WTC11 (cell line): ENCODE data around the gene FREM2. TPM values are rescaled to one million over a fixed set of nuclear protein-coding genes. Genes with fewer than 3 reads are reported as not detected.
A peak's percentile ranks its signal among the peaks of the same experiment; 100 is the strongest.

Experiments
- ATAC-seq: fragments of 200-7000 bp; cut with Tn5 transposase; 2 replicates; pipeline ENCODE4 v1.10.0; 2021; ENCODE audit warnings: mild to moderate bottlenecking, moderate library complexity
- CTCF ChIA-PET: fragments of 300-600 bp; sonication (Branson Sonifier 250); formaldehyde crosslinking; loops from one replicate; lab custom pipeline; 2021; ENCODE audit warnings: antibody characterized with exemption; lab: Charles Lee
- POLR2A ChIA-PET: fragments of 350-600 bp; sonication (Branson Sonifier 250); formaldehyde crosslinking; loops from one replicate; lab custom pipeline; 2021; ENCODE audit warnings: antibody characterized with exemption; lab: Charles Lee
- DNase-seq: peaks from one replicate; pipeline ENCODE4 v3.0.0; 2021; ENCODE audit warnings: low spot score
- H3K27ac Mint-ChIP-seq: 2 replicates; pipeline ENCODE4 v1.8.0; 2021; ENCODE audit warnings: mixed read lengths
- H3K27me3 Mint-ChIP-seq: 2 replicates; pipeline ENCODE4 v1.8.0; 2021; ENCODE audit warnings: low read depth, mild to moderate bottlenecking, moderate library complexity, mixed read lengths
- H3K36me3 Mint-ChIP-seq: 2 replicates; pipeline ENCODE4 v1.8.0; 2021; ENCODE audit warnings: mixed read lengths
- H3K4me1 Mint-ChIP-seq: 2 replicates; pipeline ENCODE4 v1.8.0; 2022; ENCODE audit warnings: mixed read lengths
- H3K4me3 Mint-ChIP-seq: 2 replicates; pipeline ENCODE4 v1.8.0; 2021; ENCODE audit warnings: mild to moderate bottlenecking, moderate library complexity, mixed read lengths
- H3K9me3 Mint-ChIP-seq: 2 replicates; pipeline ENCODE4 v1.8.0; 2021; ENCODE audit warnings: mixed read lengths
- CTCF ChIP-seq: fragments of 200-600 bp; IDR thresholded peaks from 2 replicates; pipeline ENCODE4 v1.8.0; 2022; ENCODE audit warnings: antibody characterized with exemption
- FOXJ3 ChIP-seq: sonication (generic); formaldehyde crosslinking; IDR thresholded peaks from 2 replicates; pipeline ENCODE4 v1.9.0; 2021; ENCODE audit warnings: missing genetic modification reagents, mild to moderate bottlenecking, borderline replicate concordance
- FOXP4 ChIP-seq: sonication (generic); formaldehyde crosslinking; IDR thresholded peaks from 2 replicates; pipeline ENCODE4 v1.8.0; 2022; ENCODE audit warnings: mild to moderate bottlenecking, missing genetic modification reagents
- GABPB1 ChIP-seq: sonication (generic); formaldehyde crosslinking; IDR thresholded peaks from 2 replicates; pipeline ENCODE4 v1.8.1; 2023; ENCODE audit warnings: mild to moderate bottlenecking, missing genetic modification reagents
- JAZF1 ChIP-seq: fragments of 250-450 bp; sonication (Bioruptor Pico); IDR thresholded peaks from 2 replicates; pipeline ENCODE4 v1.9.0; 2021; ENCODE audit warnings: moderate library complexity, mild to moderate bottlenecking, inconsistent platforms
- MAX ChIP-seq: sonication (generic); formaldehyde crosslinking; IDR thresholded peaks from 2 replicates; pipeline ENCODE4 v1.8.0; 2022; ENCODE audit warnings: mild to moderate bottlenecking, missing genetic modification reagents
- PRDM15 ChIP-seq: sonication (generic); formaldehyde crosslinking; IDR thresholded peaks from 2 replicates; pipeline ENCODE4 v1.8.0; 2022; ENCODE audit warnings: missing genetic modification reagents
- RORB ChIP-seq: fragments of 250-450 bp; sonication (Bioruptor Pico); IDR thresholded peaks from 2 replicates; pipeline ENCODE4 v1.9.0; 2021; ENCODE audit warnings: mild to moderate bottlenecking
- ZNF219 ChIP-seq: sonication (generic); formaldehyde crosslinking; IDR thresholded peaks from 2 replicates; pipeline ENCODE4 v1.8.0; 2023; ENCODE audit warnings: missing genetic modification reagents, mild to moderate bottlenecking, borderline replicate concordance
- ZNF281 ChIP-seq: sonication (generic); formaldehyde crosslinking; IDR thresholded peaks from 2 replicates; pipeline ENCODE4 v1.8.0; 2023; ENCODE audit warnings: mild to moderate bottlenecking, missing genetic modification reagents
- ZNF396 ChIP-seq: fragments of 250-450 bp; sonication (Bioruptor Pico); IDR thresholded peaks from 2 replicates; pipeline ENCODE4 v1.8.0; 2021; ENCODE audit warnings: mild to moderate bottlenecking, moderate library complexity, borderline replicate concordance
- ZNF416 ChIP-seq: fragments of 250-450 bp; sonication (Bioruptor Pico); IDR thresholded peaks from 2 replicates; pipeline ENCODE4 v1.9.0; 2021; ENCODE audit warnings: mild to moderate bottlenecking, inconsistent platforms
- ZNF671 ChIP-seq: fragments of 250-450 bp; sonication (Bioruptor Pico); IDR thresholded peaks from 2 replicates; pipeline ENCODE4 v1.8.0; 2021; ENCODE audit warnings: mild to moderate bottlenecking
- total RNA-seq: library from RNA; stranded (reverse); gene quantifications from 3 replicates; pipeline ENCODE4 v1.2.3, GENCODE V29; 2021
- TF ChIP-seq, protein P1 (sequence below): sonication (generic); formaldehyde crosslinking; IDR thresholded peaks from 2 replicates; pipeline ENCODE4 v1.8.1; 2023; ENCODE audit warnings: mild to moderate bottlenecking, missing genetic modification reagents
- TF ChIP-seq, protein P2 (sequence below): fragments of 250-450 bp; sonication (Bioruptor Pico); IDR thresholded peaks from 2 replicates; pipeline ENCODE4 v1.9.0; 2021; ENCODE audit warnings: mild to moderate bottlenecking
- TF ChIP-seq, protein P3 (sequence below): fragments of 250-450 bp; sonication (Bioruptor Pico); IDR thresholded peaks from 2 replicates; pipeline ENCODE4 v1.8.0; 2021; ENCODE audit warnings: mild to moderate bottlenecking
- TF ChIP-seq, protein P4 (sequence below): sonication (generic); formaldehyde crosslinking; IDR thresholded peaks from 2 replicates; pipeline ENCODE4 v1.8.1; 2022; ENCODE audit warnings: low read depth, mild to moderate bottlenecking, moderate library complexity, missing genetic modification reagents, borderline replicate concordance
- TF ChIP-seq, protein P5 (sequence below): sonication (generic); formaldehyde crosslinking; IDR thresholded peaks from 2 replicates; pipeline ENCODE4 v1.8.1; 2022; ENCODE audit warnings: mild to moderate bottlenecking, missing genetic modification reagents, moderate library complexity, borderline replicate concordance

The FREM2 gene
- total RNA-seq, 1 experiment from 2014 or later: 23.7 TPM

- peak; percentile 7; the same call in 1 of the 2 replicates for TF ChIP-seq MAX (CRISPR knock-in tag)
- TF ChIP-seq ZNF416 (CRISPR knock-in tag): 0 out of 2 replicates have a peak, but pooled peaks have one; percentile 60
- TF ChIP-seq, protein P1, sequence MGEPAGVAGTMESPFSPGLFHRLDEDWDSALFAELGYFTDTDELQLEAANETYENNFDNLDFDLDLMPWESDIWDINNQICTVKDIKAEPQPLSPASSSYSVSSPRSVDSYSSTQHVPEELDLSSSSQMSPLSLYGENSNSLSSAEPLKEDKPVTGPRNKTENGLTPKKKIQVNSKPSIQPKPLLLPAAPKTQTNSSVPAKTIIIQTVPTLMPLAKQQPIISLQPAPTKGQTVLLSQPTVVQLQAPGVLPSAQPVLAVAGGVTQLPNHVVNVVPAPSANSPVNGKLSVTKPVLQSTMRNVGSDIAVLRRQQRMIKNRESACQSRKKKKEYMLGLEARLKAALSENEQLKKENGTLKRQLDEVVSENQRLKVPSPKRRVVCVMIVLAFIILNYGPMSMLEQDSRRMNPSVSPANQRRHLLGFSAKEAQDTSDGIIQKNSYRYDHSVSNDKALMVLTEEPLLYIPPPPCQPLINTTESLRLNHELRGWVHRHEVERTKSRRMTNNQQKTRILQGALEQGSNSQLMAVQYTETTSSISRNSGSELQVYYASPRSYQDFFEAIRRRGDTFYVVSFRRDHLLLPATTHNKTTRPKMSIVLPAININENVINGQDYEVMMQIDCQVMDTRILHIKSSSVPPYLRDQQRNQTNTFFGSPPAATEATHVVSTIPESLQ (CRISPR knock-in tag): no peak
- TF ChIP-seq, protein P2, sequence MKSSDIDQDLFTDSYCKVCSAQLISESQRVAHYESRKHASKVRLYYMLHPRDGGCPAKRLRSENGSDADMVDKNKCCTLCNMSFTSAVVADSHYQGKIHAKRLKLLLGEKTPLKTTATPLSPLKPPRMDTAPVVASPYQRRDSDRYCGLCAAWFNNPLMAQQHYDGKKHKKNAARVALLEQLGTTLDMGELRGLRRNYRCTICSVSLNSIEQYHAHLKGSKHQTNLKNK (CRISPR knock-in tag): no peak
- peak; percentile 28; the same call in 1 of the 2 replicates for TF ChIP-seq ZNF281 (CRISPR knock-in tag)
Measured at GRCh38 chr13:38686577-38687245, at the start of gene FREM2 (continued).

DNA sequence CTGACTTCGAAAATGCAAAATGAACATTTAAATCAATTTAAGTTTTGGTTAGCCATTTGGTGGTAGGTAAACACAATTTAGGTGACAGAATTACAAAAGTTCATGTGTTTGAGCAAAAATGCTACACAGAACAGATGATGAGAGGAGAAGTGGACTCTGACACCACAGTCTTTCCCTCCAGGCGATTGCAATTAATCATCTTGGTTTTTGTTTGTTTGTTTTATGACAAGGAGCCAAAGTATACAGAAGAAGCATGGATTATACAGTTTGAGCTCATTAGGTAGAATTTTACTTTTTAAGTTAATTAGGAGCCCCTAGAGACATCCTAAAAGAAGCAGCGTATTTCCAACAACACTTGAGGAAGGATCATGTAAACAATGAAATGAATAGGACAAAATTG, 49.3 kb upstream of the FREM2 start:
- no peaks in the 10 kb centered on the region for H3K9me3 Mint-ChIP-seq
- no peak for DNase-seq
- POLR2A ChIA-PET: no interaction called here
- CTCF ChIA-PET: no interaction called here
- H3K27ac Mint-ChIP-seq: no peak overlapping the region
- no peaks in the 10 kb centered on the region for H3K27me3 Mint-ChIP-seq
- no peak overlapping the region for H3K4me3 Mint-ChIP-seq
- H3K36me3 Mint-ChIP-seq: no peaks in the 10 kb centered on the region
- ATAC-seq: no peak
- peaks cover 24% of the 10 kb centered on the region for H3K4me1 Mint-ChIP-seq
- TF ChIP-seq FOXP4 (CRISPR knock-in tag) (no peak), GABPB1 (no peak), JAZF1 (no peak), ZNF671 (CRISPR knock-in tag) (no peak), CTCF (no peak), PRDM15 (CRISPR knock-in tag) (no peak), ZNF396 (CRISPR knock-in tag) (no peak), FOXJ3 (CRISPR knock-in tag) (no peak), RORB (CRISPR knock-in tag) (no peak), ZNF219 (no peak)
- TF ChIP-seq, protein P3, sequence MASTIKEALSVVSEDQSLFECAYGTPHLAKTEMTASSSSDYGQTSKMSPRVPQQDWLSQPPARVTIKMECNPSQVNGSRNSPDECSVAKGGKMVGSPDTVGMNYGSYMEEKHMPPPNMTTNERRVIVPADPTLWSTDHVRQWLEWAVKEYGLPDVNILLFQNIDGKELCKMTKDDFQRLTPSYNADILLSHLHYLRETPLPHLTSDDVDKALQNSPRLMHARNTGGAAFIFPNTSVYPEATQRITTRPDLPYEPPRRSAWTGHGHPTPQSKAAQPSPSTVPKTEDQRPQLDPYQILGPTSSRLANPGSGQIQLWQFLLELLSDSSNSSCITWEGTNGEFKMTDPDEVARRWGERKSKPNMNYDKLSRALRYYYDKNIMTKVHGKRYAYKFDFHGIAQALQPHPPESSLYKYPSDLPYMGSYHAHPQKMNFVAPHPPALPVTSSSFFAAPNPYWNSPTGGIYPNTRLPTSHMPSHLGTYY (CRISPR knock-in tag): no peak
- TF ChIP-seq, protein P4, sequence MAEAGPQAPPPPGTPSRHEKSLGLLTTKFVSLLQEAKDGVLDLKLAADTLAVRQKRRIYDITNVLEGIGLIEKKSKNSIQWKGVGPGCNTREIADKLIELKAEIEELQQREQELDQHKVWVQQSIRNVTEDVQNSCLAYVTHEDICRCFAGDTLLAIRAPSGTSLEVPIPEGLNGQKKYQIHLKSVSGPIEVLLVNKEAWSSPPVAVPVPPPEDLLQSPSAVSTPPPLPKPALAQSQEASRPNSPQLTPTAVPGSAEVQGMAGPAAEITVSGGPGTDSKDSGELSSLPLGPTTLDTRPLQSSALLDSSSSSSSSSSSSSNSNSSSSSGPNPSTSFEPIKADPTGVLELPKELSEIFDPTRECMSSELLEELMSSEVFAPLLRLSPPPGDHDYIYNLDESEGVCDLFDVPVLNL (CRISPR knock-in tag): no peak
- TF ChIP-seq, protein P5, sequence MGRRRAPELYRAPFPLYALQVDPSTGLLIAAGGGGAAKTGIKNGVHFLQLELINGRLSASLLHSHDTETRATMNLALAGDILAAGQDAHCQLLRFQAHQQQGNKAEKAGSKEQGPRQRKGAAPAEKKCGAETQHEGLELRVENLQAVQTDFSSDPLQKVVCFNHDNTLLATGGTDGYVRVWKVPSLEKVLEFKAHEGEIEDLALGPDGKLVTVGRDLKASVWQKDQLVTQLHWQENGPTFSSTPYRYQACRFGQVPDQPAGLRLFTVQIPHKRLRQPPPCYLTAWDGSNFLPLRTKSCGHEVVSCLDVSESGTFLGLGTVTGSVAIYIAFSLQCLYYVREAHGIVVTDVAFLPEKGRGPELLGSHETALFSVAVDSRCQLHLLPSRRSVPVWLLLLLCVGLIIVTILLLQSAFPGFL (CRISPR knock-in tag): no peak
